GM12878 (cell line): ENCODE results near the gene PROX1. TPM values are rescaled to one million over a fixed set of nuclear protein-coding genes. Genes with fewer than 3 reads are reported as not detected.

ENCODE experiments used
- ATAC-seq: fragments of 200-7000 bp; cut with Tn5 transposase; 3 replicates; pipeline ENCODE4 v1.9.1; 2020; ENCODE audit warnings: mild to moderate bottlenecking, moderate library complexity
- BruUV-seq: library from RNA; stranded (reverse); fragments of 400-500 nt; replicated peaks from 2 replicates; lab custom pipeline; 2021; lab: Mats Ljungman, UMichigan
- CTCF ChIA-PET: fragments of 300-600 bp; sonication (Branson Sonifier 250); formaldehyde crosslinking; extraction: SDS; loops from one replicate; lab custom pipeline; 2021; ENCODE audit warnings: inconsistent platforms; lab: Yijun Ruan, JAX
- POLR2A ChIA-PET: fragments of 350-600 bp; formaldehyde crosslinking; extraction: SDS; loops from one replicate; lab custom pipeline; 2021; ENCODE audit warnings: inconsistent platforms; lab: Charles Lee
- RAD21 ChIA-PET: fragments of 300-600 bp; sonication (Branson Sonifier 250); formaldehyde crosslinking; loops from one replicate; lab custom pipeline; 2023; ENCODE audit warnings: antibody characterized with exemption; ENCODE audit not compliant: unreplicated experiment; lab: Charles Lee
- SMC1A ChIA-PET: fragments of 300-600 bp; sonication (Branson Sonifier 250); formaldehyde crosslinking; loops from one replicate; lab custom pipeline; 2023; ENCODE audit not compliant: unreplicated experiment, uncharacterized antibody; lab: Charles Lee
- DNase-seq: peaks from one replicate; pipeline ENCODE4 v3.0.0-alpha.2; 2011; ENCODE audit warnings: low read depth, low spot score
- FAIRE-seq: peaks from 3 replicates; lab custom pipeline; 2011; peaks lifted over from hg19 to GRCh38; lab: Jason Lieb, UNC
- H2AFZ ChIP-seq: 2 replicates; pipeline ENCODE4 v1.6.0; 2011; ENCODE audit warnings: low read depth, low read length, control low read depth; ENCODE audit not compliant: control insufficient read depth
- H3K27ac ChIP-seq: 2 replicates; pipeline ENCODE4 v1.5.1; 2011; ENCODE audit warnings: control low read depth; ENCODE audit not compliant: control insufficient read depth, insufficient read depth
- H3K27me3 ChIP-seq, 2 experiments: replicated peaks in 1 of 2; 2 replicates each; pipeline versions ENCODE4 v1.6.0 to v1.6.1; 2011; ENCODE audit warnings: low read length in 1 of 2; ENCODE audit not compliant: control insufficient read depth in 2 of 2, insufficient read depth in 2 of 2
- H3K36me3 ChIP-seq, 2 experiments: 2 replicates each; pipeline ENCODE4 v1.5.1; 2011; ENCODE audit warnings: low read length in 1 of 2; ENCODE audit not compliant: control insufficient read depth in 2 of 2, insufficient read depth in 2 of 2
- H3K4me1 ChIP-seq: 2 replicates; pipeline ENCODE4 v1.6.1; 2011; ENCODE audit warnings: mild to moderate bottlenecking, low read length, moderate library complexity, mixed read lengths; ENCODE audit not compliant: control insufficient read depth, insufficient read depth
- H3K4me2 ChIP-seq: 2 replicates; pipeline ENCODE4 v1.6.0; 2011; ENCODE audit warnings: control low read depth; ENCODE audit not compliant: control insufficient read depth, insufficient read depth
- H3K4me3 ChIP-seq: fragments of 200-600 bp; sonication (generic); 2 replicates; pipeline ENCODE4 v1.5.1; 2016
- H3K79me2 ChIP-seq: 2 replicates; pipeline ENCODE4 v1.6.0; 2011; ENCODE audit warnings: low read length; ENCODE audit not compliant: control insufficient read depth, insufficient read depth
- H3K9ac ChIP-seq: 2 replicates; pipeline ENCODE4 v1.8.0; 2011; ENCODE audit warnings: low read length, control low read depth, mixed read lengths; ENCODE audit not compliant: control insufficient read depth, insufficient read depth
- H3K9me3 ChIP-seq: replicated peaks from 3 replicates; pipeline ENCODE4 v1.5.1; 2011; ENCODE audit warnings: mild to moderate bottlenecking, low read length; ENCODE audit not compliant: control insufficient read depth, insufficient read depth
- H4K20me1 ChIP-seq: 2 replicates; pipeline ENCODE4 v1.6.0; 2011; ENCODE audit not compliant: control insufficient read depth, insufficient read depth
- BACH1 ChIP-seq: fragments of 450-650 bp; IDR thresholded peaks from 2 replicates; pipeline ENCODE4 v1.6.1; 2017; ENCODE audit warnings: mild to moderate bottlenecking, borderline replicate concordance
- E4F1 ChIP-seq: fragments of 450-650 bp; IDR thresholded peaks from 2 replicates; pipeline ENCODE4 v1.6.1; 2018; ENCODE audit warnings: borderline replicate concordance, mild to moderate bottlenecking; ENCODE audit not compliant: partially characterized antibody
- GATAD2B ChIP-seq: fragments of 450-650 bp; conservative IDR thresholded peaks from 2 replicates; pipeline ENCODE4 v1.6.1; 2017; ENCODE audit warnings: low read depth, mild to moderate bottlenecking, moderate library complexity
- HCFC1 ChIP-seq: fragments of 150-350 bp; IDR thresholded peaks from 2 replicates; pipeline ENCODE4 v1.6.1; 2014; ENCODE audit warnings: low read length
- IKZF2 ChIP-seq, 2 experiments: fragments of 450-650 bp; IDR thresholded peaks; 2 replicates each; pipeline ENCODE4 v1.6.1; 2017; ENCODE audit warnings: mild to moderate bottlenecking in 2 of 2, moderate library complexity in 2 of 2
- IRF3 ChIP-seq: fragments of 450-650 bp; IDR thresholded peaks from 2 replicates; pipeline ENCODE4 v1.6.1; 2014; ENCODE audit warnings: mild to moderate bottlenecking
- NR2C2 ChIP-seq: IDR thresholded peaks from 2 replicates; pipeline ENCODE4 v1.6.1; 2011; ENCODE audit warnings: borderline replicate concordance, low read depth; ENCODE audit not compliant: control insufficient read depth, insufficient read length
- POLR2AphosphoS2 ChIP-seq: IDR thresholded peaks from 2 replicates; pipeline ENCODE4 v1.6.1; 2011; ENCODE audit warnings: low read depth, mild to moderate bottlenecking, low read length, improper control_type of control experiment, moderate library complexity
- RCOR1 ChIP-seq: conservative IDR thresholded peaks from 2 replicates; pipeline ENCODE4 v1.6.1; 2012; ENCODE audit warnings: low read depth, low read length, improper control_type of control experiment
- SPI1 ChIP-seq: IDR thresholded peaks from 2 replicates; pipeline ENCODE4 v1.6.1; 2011; ENCODE audit warnings: low read depth, mild to moderate bottlenecking, low read length, moderate library complexity, borderline replicate concordance; ENCODE audit not compliant: insufficient read depth
- STAT1 ChIP-seq: fragments of 450-650 bp; conservative IDR thresholded peaks from 2 replicates; pipeline ENCODE4 v1.6.1; 2014; ENCODE audit warnings: antibody characterized with exemption, mild to moderate bottlenecking
- USF1 ChIP-seq: IDR thresholded peaks from 2 replicates; pipeline ENCODE4 v1.6.1; 2011; ENCODE audit warnings: borderline replicate concordance, low read depth, mild to moderate bottlenecking, moderate library complexity, mixed read lengths, low read length; ENCODE audit not compliant: insufficient read depth; ENCODE audit errors: extremely low read length
- YBX1 ChIP-seq: fragments of 450-650 bp; IDR thresholded peaks from 2 replicates; pipeline ENCODE4 v1.6.1; 2016; ENCODE audit warnings: antibody characterized with exemption
- ZNF24 ChIP-seq: fragments of 450-650 bp; IDR thresholded peaks from 2 replicates; pipeline ENCODE4 v1.6.1; 2017; ENCODE audit warnings: antibody characterized with exemption, mild to moderate bottlenecking
- WGBS: methylation state at CpG from one replicate; pipeline ENCODE4 v1.1.6; 2016; ENCODE audit warnings: low lambda C conversion rate; ENCODE audit not compliant: insufficient replicate concordance, insufficient coverage; ENCODE audit errors: missing lambda C conversion rate; 5-methylcytosine and 5-hydroxymethylcytosine counted together
- in situ Hi-C: fragments of 300-500 bp; cut with MboI; formaldehyde crosslinking; loops from 9 replicates; pipeline ENCODE4 v1.14.3; 2018; ENCODE audit warnings: mixed read lengths
- intact Hi-C: fragments of 100-400 bp; cut with micrococcal nuclease; formaldehyde crosslinking; loops from one replicate; pipeline ENCODE4 v1.14.2; 2022; ENCODE audit not compliant: unreplicated experiment
- polyA plus RNA-seq, 11 experiments: library from polyadenylated mRNA; depleted of rRNA in 4 of 11; unstranded in 6 of 11; stranded (reverse) in 5 of 11; fragments of >200 nt; fragmentation: Nextera tagmentation in 4 of 11; fragmentation: Illumina TruSeq in 1 of 11; extraction: Ambion mirVana in 4 of 11; extraction: Trizol in 1 of 11; gene quantifications; 1 replicate in 1 of 11; 2 replicates in 10 of 11; pipeline versions ENCODE4 v1.2.1 to v1.2.3, GENCODE V29; 2011 to 2016; ENCODE audit warnings: inconsistent platforms in 2 of 11, missing spikeins in 2 of 11, low read depth in 1 of 11
- total RNA-seq, 4 experiments: library from RNA; depleted of rRNA in 3 of 4; stranded (reverse); fragments of >200 nt in 3 of 4; fragmentation: Illumina TruSeq in 1 of 4; extraction: Trizol in 1 of 4; gene quantifications; 2 replicates each; pipeline versions ENCODE4 v1.2.1 to v1.2.3, GENCODE V29; 2013 to 2021

The PROX1 gene
- total and polyA plus RNA-seq, 10 of the 15 experiments (the other 5 are each of a cell fraction or from before 2014, with no cell fraction given): under 0.01 to 0.44 (median 0.03) TPM; not detected in 4

- ChIA-PET CTCF (no interaction called here), SMC1A (no interaction called here), POLR2A (no interaction called here), RAD21 (no interaction called here)
- Histone ChIP-seq H3K9me3 (no peaks in the 10 kb centered on the region), H3K27me3 (no peaks in the 10 kb centered on the region; a peak in 1 of 4 replicates), H4K20me1 (no peaks in the 10 kb centered on the region), H3K4me3 (no peak overlapping the region), H3K27ac (no peak overlapping the region), H2AFZ (no peak overlapping the region), H3K79me2 (no peaks in the 10 kb centered on the region), H3K4me1 (no peaks in the 10 kb centered on the region), H3K4me2 (no peak overlapping the region), H3K9ac (no peak overlapping the region), H3K36me3 (no peaks in the 10 kb centered on the region)
- TF ChIP-seq ZNF24 (no peak), IKZF2 (IDR thresholded peaks at IDR 0.05) (no peak), RCOR1 (no peak), HCFC1 (no peak), GATAD2B (no peak), BACH1 (no peak), USF1 (no peak), STAT1 (no peak), E4F1 (no peak), NR2C2 (no peak), IRF3 (no peak), SPI1 (no peak), YBX1 (no peak), POLR2AphosphoS2 (no peak)
- 40% methylated on average over 5 of the region's 5 CpGs for WGBS
- no TSS peak for BruUV-seq
- no peak for FAIRE-seq
- ATAC-seq: no peak
- in situ Hi-C loops: no loop called here
- intact Hi-C loops: no loop called here
- no peak for DNase-seq
Observed at GRCh38 chr1:213951876-213952275, 35.9 kb upstream of the PROX1 start.
